Prostate gland (tissue), 2 donors: ENCODE measurements around the gene THBS1. TPM values are rescaled to one million over a fixed set of nuclear protein-coding genes. Genes with fewer than 3 reads are reported as not detected.

Source experiments
- DNase-seq: peaks from one replicate; pipeline ENCODE4 v3.0.0-alpha.2; 2019; ENCODE audit warnings: low spot score
- H3K27ac ChIP-seq, 2 donors: fragments of 200-600 bp; sonication (generic); 2 replicates each; pipeline ENCODE4 v1.5.1; 2017 to 2019
- H3K27me3 ChIP-seq: fragments of 200-600 bp; sonication (generic); replicated peaks from 2 replicates; pipeline ENCODE4 v1.5.1; 2019; ENCODE audit not compliant: insufficient read depth
- H3K36me3 ChIP-seq, 2 donors: fragments of 200-600 bp; sonication (generic); 1 replicate in 1 of 2; 2 replicates in 1 of 2; pipeline versions ENCODE4 v1.5.1 to v1.8.1; 2017 to 2019
- H3K4me1 ChIP-seq: fragments of 200-600 bp; sonication (generic); replicated peaks from 2 replicates; pipeline ENCODE4 v1.5.1; 2019
- H3K4me3 ChIP-seq, 2 donors: fragments of 200-600 bp; sonication (generic); 2 replicates each; pipeline ENCODE4 v1.5.1; 2017 to 2019
- H3K9me3 ChIP-seq: fragments of 200-600 bp; sonication (generic); 2 replicates; pipeline ENCODE4 v1.5.1; 2017
- POLR2A ChIP-seq: fragments of 450-650 bp; IDR thresholded peaks from one replicate; pipeline ENCODE4 v1.6.1; 2016; ENCODE audit warnings: antibody characterized with exemption, mild to moderate bottlenecking
- POLR2AphosphoS5 ChIP-seq: sonication (generic); formaldehyde crosslinking; IDR thresholded peaks from one replicate; pipeline ENCODE4 v1.6.1; 2017; ENCODE audit warnings: antibody characterized with exemption
- WGBS: methylation state at CpG from one replicate; pipeline ENCODE4 v1.1.5; 2018; 5-methylcytosine and 5-hydroxymethylcytosine counted together
- intact Hi-C: fragments of 100-400 bp; cut with DNase I; formaldehyde crosslinking; loops from one replicate; pipeline ENCODE4 v1.14.2; 2022
- total RNA-seq, 2 donors: library from RNA; depleted of rRNA; stranded (reverse); fragments of >200 nt; gene quantifications; one replicate each; pipeline ENCODE4 v1.1.0, GENCODE V29; 2016
- TF ChIP-seq, protein P1 (sequence below), 4 experiments: fragments of 200-600 bp in 2 of 4; fragments of 450-650 bp in 2 of 4; sonication (generic) in 2 of 4; IDR thresholded peaks; 1 replicate in 3 of 4; 2 replicates in 1 of 4; pipeline ENCODE4 v1.5.1; 2016 to 2019; ENCODE audit warnings: antibody characterized with exemption in 4 of 4, mild to moderate bottlenecking in 2 of 4, moderate library complexity in 2 of 4

The THBS1 gene
- total RNA-seq, 2 donors from 2014 or later, result 50.1 to 95.7 TPM

GRCh38 chr15:39584662-39585388 lies 3.9 kb downstream of the THBS1 start:
- no peak overlapping the region for H3K4me3 ChIP-seq
- H3K36me3 ChIP-seq, result no peaks in the 10 kb centered on the region
- intact Hi-C loops, result loop anchor here (5.0 kb wide), 2 partner anchors 508 to 878 kb away; no protein-coding TSS in a partner anchor
- no peak overlapping the region for H3K27ac ChIP-seq
- no peaks in the 10 kb centered on the region for H3K9me3 ChIP-seq
- no peaks in the 10 kb centered on the region for H3K27me3 ChIP-seq
- TF ChIP-seq POLR2AphosphoS5, result no peak
- TF ChIP-seq, protein P1, sequence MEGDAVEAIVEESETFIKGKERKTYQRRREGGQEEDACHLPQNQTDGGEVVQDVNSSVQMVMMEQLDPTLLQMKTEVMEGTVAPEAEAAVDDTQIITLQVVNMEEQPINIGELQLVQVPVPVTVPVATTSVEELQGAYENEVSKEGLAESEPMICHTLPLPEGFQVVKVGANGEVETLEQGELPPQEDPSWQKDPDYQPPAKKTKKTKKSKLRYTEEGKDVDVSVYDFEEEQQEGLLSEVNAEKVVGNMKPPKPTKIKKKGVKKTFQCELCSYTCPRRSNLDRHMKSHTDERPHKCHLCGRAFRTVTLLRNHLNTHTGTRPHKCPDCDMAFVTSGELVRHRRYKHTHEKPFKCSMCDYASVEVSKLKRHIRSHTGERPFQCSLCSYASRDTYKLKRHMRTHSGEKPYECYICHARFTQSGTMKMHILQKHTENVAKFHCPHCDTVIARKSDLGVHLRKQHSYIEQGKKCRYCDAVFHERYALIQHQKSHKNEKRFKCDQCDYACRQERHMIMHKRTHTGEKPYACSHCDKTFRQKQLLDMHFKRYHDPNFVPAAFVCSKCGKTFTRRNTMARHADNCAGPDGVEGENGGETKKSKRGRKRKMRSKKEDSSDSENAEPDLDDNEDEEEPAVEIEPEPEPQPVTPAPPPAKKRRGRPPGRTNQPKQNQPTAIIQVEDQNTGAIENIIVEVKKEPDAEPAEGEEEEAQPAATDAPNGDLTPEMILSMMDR (IDR thresholded peaks at IDR 0.05), result no peak
- no peak for DNase-seq
- no peaks in the 10 kb centered on the region for H3K4me1 ChIP-seq
- WGBS, result 59% methylated on average over 3 of the region's 3 CpGs

DNA sequence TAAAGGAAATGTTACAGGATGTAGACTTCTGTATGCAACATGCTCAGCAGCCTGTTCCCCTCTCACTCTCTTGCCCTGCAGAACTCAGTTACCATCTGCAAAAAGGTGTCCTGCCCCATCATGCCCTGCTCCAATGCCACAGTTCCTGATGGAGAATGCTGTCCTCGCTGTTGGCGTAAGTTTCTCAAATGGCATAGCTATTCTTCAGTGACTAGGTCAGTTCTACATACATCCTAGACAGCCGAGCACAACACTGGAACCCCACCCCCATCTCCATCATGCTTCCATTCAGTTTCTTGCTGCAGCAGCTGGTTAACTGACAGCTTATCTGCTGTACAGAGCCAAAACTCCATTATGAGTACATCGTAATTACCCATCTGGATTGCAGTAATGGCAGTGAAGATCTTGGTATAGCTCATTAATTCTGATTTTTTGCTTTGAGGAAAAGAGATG lies 4.5 kb downstream of the THBS1 start:
- WGBS, result 93% methylated on average over 4 of the region's 4 CpGs
- no peak overlapping the region for H3K4me3 ChIP-seq
- H3K4me1 ChIP-seq, result no peaks in the 10 kb centered on the region
- DNase-seq, result no peak
- intact Hi-C loops, result no loop called here
- no peaks in the 10 kb centered on the region for H3K9me3 ChIP-seq
- H3K27me3 ChIP-seq, result no peaks in the 10 kb centered on the region
- H3K27ac ChIP-seq, result peak overlapping the region in 1 of 2 donors; percentile 15
- no peaks in the 10 kb centered on the region for H3K36me3 ChIP-seq
- TF ChIP-seq POLR2AphosphoS5 (no peak), POLR2A (no peak)
- TF ChIP-seq, protein P1 (IDR thresholded peaks at IDR 0.05), result no peak

DNA sequence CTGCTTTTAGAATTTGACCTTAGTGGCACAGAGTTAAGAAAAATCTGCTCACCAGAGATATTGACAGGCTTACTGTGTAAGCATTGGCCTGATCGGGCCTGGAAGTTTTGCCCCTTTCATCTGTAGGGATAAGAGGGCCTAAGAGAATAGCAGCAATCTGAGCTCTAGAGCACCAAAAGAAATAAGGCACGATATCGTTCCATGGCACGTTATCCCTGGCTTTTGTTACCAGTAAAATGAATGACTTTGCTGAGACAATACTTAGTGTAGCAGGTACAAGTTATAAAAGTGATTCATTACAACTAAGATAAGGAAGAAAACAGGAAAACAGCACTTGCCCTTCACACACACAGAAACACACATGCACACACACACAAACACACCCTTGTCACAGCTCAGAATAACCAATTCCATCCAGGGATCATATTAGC lies 5.0 kb downstream of the THBS1 start:
- Histone ChIP-seq H3K27me3 (no peaks in the 10 kb centered on the region), H3K4me3 (no peak overlapping the region), H3K9me3 (no peaks in the 10 kb centered on the region), H3K36me3 (no peaks in the 10 kb centered on the region), H3K4me1 (no peaks in the 10 kb centered on the region), H3K27ac (peak overlapping the region in 1 of 2 donors; percentile 15)
- no peak for TF ChIP-seq POLR2A
- TF ChIP-seq, protein P1 (IDR thresholded peaks at IDR 0.05), result no peak
- TF ChIP-seq POLR2AphosphoS5, result no peak
- DNase-seq, result no peak
- WGBS, result 88% methylated on average over 4 of the region's 4 CpGs
- intact Hi-C loops, result no loop called here

GRCh38 chr15:39586387-39587095 lies 5.7 kb downstream of the THBS1 start:
- Histone ChIP-seq H3K36me3 (no peaks in the 10 kb centered on the region), H3K4me3 (no peak overlapping the region), H3K4me1 (no peaks in the 10 kb centered on the region), H3K27ac (peak overlapping the region in 1 of 2 donors; percentile 15), H3K9me3 (no peaks in the 10 kb centered on the region), H3K27me3 (no peaks in the 10 kb centered on the region)
- DNase-seq, result peak; percentile 39
- peak; percentile 20 for TF ChIP-seq POLR2AphosphoS5
- TF ChIP-seq, protein P1 (IDR thresholded peaks at IDR 0.05), result no peak
- intact Hi-C loops, result no loop called here
- WGBS, result 55% methylated on average over 10 of the region's 10 CpGs
